ENCODE measurements around the gene FAM120B. TPM values are rescaled to one million over a fixed set of nuclear protein-coding genes. Genes with fewer than 3 reads are reported as not detected.

FAM120B gene
- total RNA-seq, 4 donors from 2014 or later: 21.8 to 25.7 (median 22.7) TPM

DNA sequence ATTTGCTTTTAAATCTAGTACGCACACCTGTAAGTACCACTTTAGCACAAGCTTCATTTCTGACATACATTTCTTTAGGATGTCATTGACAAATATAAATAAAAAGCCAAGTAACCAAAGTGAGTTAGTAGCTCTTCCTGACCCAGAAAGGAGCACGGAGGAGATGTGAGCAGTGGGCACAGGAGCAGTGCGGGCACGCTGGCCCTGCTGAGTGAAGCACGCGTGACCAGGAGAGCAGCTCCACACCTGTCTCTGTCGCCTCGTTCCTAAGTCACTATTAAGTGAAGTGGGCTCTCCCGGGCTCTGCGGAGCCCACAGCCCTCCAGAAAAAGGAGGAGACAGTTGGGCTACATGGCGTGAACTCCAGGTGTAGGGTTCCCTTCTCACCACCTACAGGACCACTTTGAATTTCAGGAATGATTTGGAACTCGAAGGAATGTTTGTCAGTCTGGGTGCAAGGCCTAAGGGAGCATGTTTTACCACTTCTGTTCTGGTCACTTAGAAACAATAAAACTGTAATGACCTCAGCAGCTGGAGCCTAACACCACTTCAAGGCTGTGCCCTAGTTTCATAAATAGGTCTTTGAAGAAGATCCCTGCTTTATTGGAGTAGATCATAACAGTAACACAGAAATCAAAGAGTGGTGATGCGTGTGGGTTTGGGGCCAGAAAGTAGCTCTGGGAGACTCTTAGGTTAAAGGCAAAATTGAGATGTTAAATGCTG lies 95.9 kb downstream of the FAM120B start:
- no peak for TF ChIP-seq POLR2A (IDR thresholded peaks at IDR 0.05)
- TF ChIP-seq, protein P1, sequence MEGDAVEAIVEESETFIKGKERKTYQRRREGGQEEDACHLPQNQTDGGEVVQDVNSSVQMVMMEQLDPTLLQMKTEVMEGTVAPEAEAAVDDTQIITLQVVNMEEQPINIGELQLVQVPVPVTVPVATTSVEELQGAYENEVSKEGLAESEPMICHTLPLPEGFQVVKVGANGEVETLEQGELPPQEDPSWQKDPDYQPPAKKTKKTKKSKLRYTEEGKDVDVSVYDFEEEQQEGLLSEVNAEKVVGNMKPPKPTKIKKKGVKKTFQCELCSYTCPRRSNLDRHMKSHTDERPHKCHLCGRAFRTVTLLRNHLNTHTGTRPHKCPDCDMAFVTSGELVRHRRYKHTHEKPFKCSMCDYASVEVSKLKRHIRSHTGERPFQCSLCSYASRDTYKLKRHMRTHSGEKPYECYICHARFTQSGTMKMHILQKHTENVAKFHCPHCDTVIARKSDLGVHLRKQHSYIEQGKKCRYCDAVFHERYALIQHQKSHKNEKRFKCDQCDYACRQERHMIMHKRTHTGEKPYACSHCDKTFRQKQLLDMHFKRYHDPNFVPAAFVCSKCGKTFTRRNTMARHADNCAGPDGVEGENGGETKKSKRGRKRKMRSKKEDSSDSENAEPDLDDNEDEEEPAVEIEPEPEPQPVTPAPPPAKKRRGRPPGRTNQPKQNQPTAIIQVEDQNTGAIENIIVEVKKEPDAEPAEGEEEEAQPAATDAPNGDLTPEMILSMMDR (IDR thresholded peaks at IDR 0.05): no peak
- DNase-seq (ENCODE audit: low spot score in 2 of 2): no peak
- intact Hi-C loops (cut with DNase I; ENCODE audit: low total_unique reads): no loop called here
- 83 to 88% methylated on average over 13 of the region's 13 CpGs for WGBS, 2 donors
- H3K4me3 ChIP-seq (ENCODE audit: low read depth, poor library complexity, severe bottlenecking): no peak overlapping the region

DNA sequence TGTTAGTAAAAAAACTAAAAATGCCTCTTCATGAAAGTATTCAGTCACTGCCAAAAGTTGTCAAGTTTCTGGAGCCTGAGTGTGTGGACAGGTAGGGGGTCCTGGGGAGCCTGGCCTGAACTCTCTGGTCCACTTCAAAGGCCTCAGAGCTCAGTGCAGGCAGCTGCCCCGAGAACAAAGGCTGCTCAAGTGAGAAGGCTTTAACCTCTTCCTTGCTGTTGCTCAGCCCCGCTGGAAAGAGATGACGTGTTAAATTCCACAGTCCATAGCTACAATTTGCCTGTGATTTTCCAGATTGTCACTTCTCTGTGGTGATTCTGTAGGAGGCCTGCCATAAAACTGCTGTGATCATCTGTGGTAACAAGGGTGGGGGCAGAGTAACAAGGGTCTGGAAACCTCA lies 96.9 kb downstream of the FAM120B start:
- intact Hi-C loops (cut with DNase I; ENCODE audit: low total_unique reads): no loop called here
- TF ChIP-seq POLR2A (IDR thresholded peaks at IDR 0.05): no peak
- TF ChIP-seq, protein P1 (IDR thresholded peaks at IDR 0.05): no peak
- DNase-seq (ENCODE audit: low spot score in 2 of 2): no peak
- 73 to 87% methylated on average over 3 of the region's 3 CpGs for WGBS, 2 donors
- H3K4me3 ChIP-seq (ENCODE audit: low read depth, poor library complexity, severe bottlenecking): no peak overlapping the region

DNA sequence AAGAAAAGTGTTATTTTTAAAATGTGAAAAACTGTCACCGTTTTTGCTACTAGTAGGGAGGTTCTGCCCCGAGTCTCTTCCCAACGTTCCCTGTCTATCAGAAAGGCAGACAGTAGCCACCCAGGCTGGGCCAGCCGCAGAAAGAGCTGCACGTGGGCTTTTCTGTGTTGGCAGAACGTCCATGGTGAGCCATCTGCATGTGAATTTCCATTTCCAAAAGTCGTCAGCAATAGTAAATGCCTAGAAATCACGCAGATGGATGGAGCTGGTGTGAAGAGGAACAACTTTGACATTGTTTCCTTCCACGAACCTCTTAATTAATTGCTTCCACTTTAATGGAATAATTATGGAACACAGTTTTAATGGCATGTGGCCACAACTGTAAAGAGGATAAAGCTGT lies 97.5 kb downstream of the FAM120B start:
- intact Hi-C loops (cut with DNase I; ENCODE audit: low total_unique reads): no loop called here
- H3K4me3 ChIP-seq (ENCODE audit: low read depth, poor library complexity, severe bottlenecking): no peak overlapping the region
- WGBS, 2 donors: 64 to 67% methylated on average over 9 of the region's 9 CpGs
- no peak for DNase-seq (ENCODE audit: low spot score in 2 of 2)
- TF ChIP-seq POLR2A (IDR thresholded peaks at IDR 0.05): no peak
- TF ChIP-seq, protein P1 (IDR thresholded peaks at IDR 0.05): no peak

DNA sequence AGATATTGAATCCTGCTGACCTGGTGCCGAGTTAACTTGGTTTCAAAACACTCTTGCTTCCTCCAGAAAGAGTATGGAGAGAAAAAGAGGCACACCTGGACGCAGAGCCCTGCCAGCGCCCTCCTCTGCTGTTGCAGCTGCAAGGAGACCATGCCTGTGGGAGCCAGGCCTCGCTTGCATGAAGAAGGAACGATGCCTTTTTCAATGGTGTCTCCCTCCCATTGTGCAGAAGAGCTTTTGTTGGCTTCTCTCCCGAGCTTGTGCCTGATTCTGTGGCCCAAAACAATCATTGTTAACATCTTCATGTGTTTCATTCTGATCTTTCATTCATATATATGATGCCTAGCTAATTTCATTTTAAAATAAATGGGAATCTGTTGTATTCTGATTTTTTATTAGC lies 98.1 kb downstream of the FAM120B start:
- intact Hi-C loops (cut with DNase I; ENCODE audit: low total_unique reads): no loop called here
- TF ChIP-seq, protein P1 (IDR thresholded peaks at IDR 0.05): no peak
- no peak for TF ChIP-seq POLR2A (IDR thresholded peaks at IDR 0.05)
- 91 to 95% methylated on average over 6 of the region's 6 CpGs for WGBS, 2 donors
- no peak for DNase-seq (ENCODE audit: low spot score in 2 of 2)
- H3K4me3 ChIP-seq (ENCODE audit: low read depth, poor library complexity, severe bottlenecking): no peak overlapping the region

DNA sequence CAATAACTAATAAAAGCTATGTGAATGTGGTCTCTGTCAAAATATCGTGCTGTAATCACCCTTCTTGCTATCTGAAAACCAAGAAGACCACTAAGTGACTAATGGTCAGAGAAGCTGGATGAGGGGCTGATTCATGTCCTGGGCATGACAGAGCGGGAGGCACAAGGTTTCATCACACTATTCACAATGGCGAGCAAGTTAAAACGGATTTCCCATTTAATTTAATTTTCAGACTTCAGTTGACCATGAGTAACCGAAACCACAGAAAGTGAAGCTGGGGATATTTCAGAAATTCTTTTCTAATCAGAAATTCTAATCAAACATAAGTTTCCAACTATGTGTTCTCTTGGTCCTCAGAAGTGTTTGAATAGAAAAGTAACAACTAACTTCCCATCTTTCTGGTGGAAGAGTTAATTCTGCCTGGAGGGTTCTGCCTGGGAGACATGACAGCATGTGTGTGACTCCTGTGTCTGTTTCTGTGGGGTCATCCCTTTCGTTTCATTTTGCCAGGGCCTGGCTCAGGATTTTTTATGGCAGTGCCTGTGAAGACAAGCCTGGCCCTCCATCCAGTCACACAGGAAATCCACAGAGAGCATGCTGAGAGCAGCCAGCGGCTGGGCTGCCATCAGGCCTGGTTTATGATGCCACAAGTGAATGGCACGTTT lies 98.9 kb downstream of the FAM120B start:
- 77 to 81% methylated on average over 8 of the region's 8 CpGs for WGBS, 2 donors
- DNase-seq (ENCODE audit: low spot score in 2 of 2): no peak
- TF ChIP-seq, protein P1 (IDR thresholded peaks at IDR 0.05): no peak
- no peak for TF ChIP-seq POLR2A (IDR thresholded peaks at IDR 0.05)
- H3K4me3 ChIP-seq (ENCODE audit: low read depth, poor library complexity, severe bottlenecking): no peak overlapping the region
- intact Hi-C loops (cut with DNase I; ENCODE audit: low total_unique reads): no loop called here
